Lower leg skin (tissue), 3 donors: ENCODE results near the gene GRIP2.

Experiments used
- CTCF ChIP-seq, 3 donors: fragments of 450-650 bp; IDR thresholded peaks; one replicate each; pipeline ENCODE4 v1.5.1; 2016; ENCODE audit warnings: antibody characterized with exemption in 3 of 3, mild to moderate bottlenecking in 3 of 3, moderate library complexity in 2 of 3
- POLR2A ChIP-seq, 2 donors: fragments of 450-650 bp; IDR thresholded peaks; one replicate each; pipeline ENCODE4 v1.6.1; 2016 to 2017; ENCODE audit warnings: antibody characterized with exemption in 2 of 2, mild to moderate bottlenecking in 1 of 2, moderate library complexity in 1 of 2

GRCh38 chr3:14554715-14555114 lies 14.6 kb upstream of the GRIP2 start:
- TF ChIP-seq POLR2A (IDR thresholded peaks at IDR 0.05), result no peak
- no peak for TF ChIP-seq CTCF (IDR thresholded peaks at IDR 0.05)
